Gastroesophageal sphincter (tissue), 3 donors: Measurements from ENCODE around the gene CAPN5.

Experiments
- CTCF ChIP-seq, 4 experiments: fragments of 200-600 bp in 2 of 4; fragments of 450-650 bp in 2 of 4; sonication (generic) in 1 of 4; IDR thresholded peaks; one replicate each; pipeline ENCODE4 v1.5.1; 2017 to 2019; ENCODE audit warnings: antibody characterized with exemption in 4 of 4, mild to moderate bottlenecking in 2 of 4, moderate library complexity in 2 of 4
- EP300 ChIP-seq: sonication (generic); formaldehyde crosslinking; IDR thresholded peaks from one replicate; pipeline ENCODE4 v1.6.1; 2017; ENCODE audit warnings: antibody characterized with exemption, mild to moderate bottlenecking
- POLR2A ChIP-seq, 2 donors: fragments of 450-650 bp; IDR thresholded peaks; one replicate each; pipeline ENCODE4 v1.6.1; 2017; ENCODE audit warnings: antibody characterized with exemption in 2 of 2, mild to moderate bottlenecking in 2 of 2, moderate library complexity in 1 of 2

GRCh38 chr11:77085652-77086051 is 18.9 kb downstream of the CAPN5 start:
- no peak for TF ChIP-seq CTCF (IDR thresholded peaks at IDR 0.05)
- TF ChIP-seq POLR2A (IDR thresholded peaks at IDR 0.05): no peak
- no peak for TF ChIP-seq EP300
